Measurements from ENCODE around the gene TLK1.

The TLK1 gene

DNA sequence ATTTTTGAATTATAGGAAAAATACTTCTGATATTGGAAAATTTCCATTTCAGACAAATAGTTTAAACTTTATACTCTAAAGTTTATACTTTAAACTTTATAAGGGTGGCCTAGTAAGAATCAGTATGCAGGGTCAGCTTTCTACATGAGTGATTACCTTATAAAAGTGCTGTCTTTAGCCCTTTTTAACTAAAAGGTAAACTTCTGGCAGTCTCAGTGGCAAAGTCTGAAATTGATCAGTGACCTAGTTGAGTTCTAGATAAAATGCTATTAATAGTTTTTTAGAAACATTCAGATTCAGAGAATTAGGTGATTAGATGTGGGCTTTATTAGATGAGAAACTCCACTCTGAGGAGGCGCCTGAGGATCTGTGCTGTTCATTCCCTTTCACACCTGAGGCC, 216.1 kb downstream of the TLK1 start:
- TF ChIP-seq, protein P1, sequence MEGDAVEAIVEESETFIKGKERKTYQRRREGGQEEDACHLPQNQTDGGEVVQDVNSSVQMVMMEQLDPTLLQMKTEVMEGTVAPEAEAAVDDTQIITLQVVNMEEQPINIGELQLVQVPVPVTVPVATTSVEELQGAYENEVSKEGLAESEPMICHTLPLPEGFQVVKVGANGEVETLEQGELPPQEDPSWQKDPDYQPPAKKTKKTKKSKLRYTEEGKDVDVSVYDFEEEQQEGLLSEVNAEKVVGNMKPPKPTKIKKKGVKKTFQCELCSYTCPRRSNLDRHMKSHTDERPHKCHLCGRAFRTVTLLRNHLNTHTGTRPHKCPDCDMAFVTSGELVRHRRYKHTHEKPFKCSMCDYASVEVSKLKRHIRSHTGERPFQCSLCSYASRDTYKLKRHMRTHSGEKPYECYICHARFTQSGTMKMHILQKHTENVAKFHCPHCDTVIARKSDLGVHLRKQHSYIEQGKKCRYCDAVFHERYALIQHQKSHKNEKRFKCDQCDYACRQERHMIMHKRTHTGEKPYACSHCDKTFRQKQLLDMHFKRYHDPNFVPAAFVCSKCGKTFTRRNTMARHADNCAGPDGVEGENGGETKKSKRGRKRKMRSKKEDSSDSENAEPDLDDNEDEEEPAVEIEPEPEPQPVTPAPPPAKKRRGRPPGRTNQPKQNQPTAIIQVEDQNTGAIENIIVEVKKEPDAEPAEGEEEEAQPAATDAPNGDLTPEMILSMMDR (IDR thresholded peaks at IDR 0.05; ENCODE audit: borderline replicate concordance, control extremely low read depth, extremely low read depth, insufficient read depth, missing control alignments): no peak
- in situ Hi-C loops (cut with MboI; ENCODE audit: low sequenced_read_pairs, unreplicated experiment): loop anchor here (25.0 kb wide), 1 partner anchor 1168 kb away; the partner anchor contains the start of gene DLX2

GRCh38 chr2:170943596-170943995, 217.1 kb downstream of the TLK1 start:
- no peak for DNase-seq (ENCODE audit: low spot score)
- in situ Hi-C loops (cut with MboI; ENCODE audit: low sequenced_read_pairs, unreplicated experiment): loop anchor here (25.0 kb wide), 1 partner anchor 1169 kb away; the partner anchor contains the start of gene DLX2
- TF ChIP-seq, protein P1 (IDR thresholded peaks at IDR 0.05; ENCODE audit: borderline replicate concordance, control extremely low read depth, extremely low read depth, insufficient read depth, missing control alignments): no peak

More for the DNA sequence above, 216.1 kb downstream of the TLK1 start:
- DNase-seq (ENCODE audit: low spot score): no peak

DNA sequence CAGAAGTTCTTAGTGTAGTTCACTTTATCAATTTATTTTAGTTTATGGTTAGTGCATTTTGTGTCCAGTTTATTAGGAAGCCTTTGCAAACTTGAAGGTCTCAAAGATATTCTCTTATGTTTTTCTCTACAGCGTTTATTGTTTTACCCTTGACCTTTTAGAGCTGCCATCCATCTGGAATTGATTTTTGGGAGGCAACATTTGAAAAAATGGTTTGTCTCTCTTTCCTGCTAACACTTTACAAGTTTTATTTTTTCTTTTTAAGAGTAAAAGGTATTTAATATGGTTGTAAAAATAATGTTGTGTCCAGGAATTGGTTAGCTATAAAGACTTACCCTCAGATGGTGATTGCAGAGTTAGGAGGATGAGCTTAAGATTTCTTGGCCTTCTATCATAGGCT, 217.7 kb downstream of the TLK1 start:
- in situ Hi-C loops (cut with MboI; ENCODE audit: low sequenced_read_pairs, unreplicated experiment): loop anchor here (25.0 kb wide), 1 partner anchor 1169 kb away; the partner anchor contains the start of gene DLX2
- DNase-seq (ENCODE audit: low spot score): no peak
- TF ChIP-seq, protein P1 (IDR thresholded peaks at IDR 0.05; ENCODE audit: borderline replicate concordance, control extremely low read depth, extremely low read depth, insufficient read depth, missing control alignments): no peak

GRCh38 chr2:170942615-170943014, 218.1 kb downstream of the TLK1 start:
- in situ Hi-C loops (cut with MboI; ENCODE audit: low sequenced_read_pairs, unreplicated experiment): loop anchor here (25.0 kb wide), 1 partner anchor 1170 kb away; the partner anchor contains the start of gene DLX2
- DNase-seq (ENCODE audit: low spot score): no peak
- TF ChIP-seq, protein P1 (IDR thresholded peaks at IDR 0.05; ENCODE audit: borderline replicate concordance, control extremely low read depth, extremely low read depth, insufficient read depth, missing control alignments): no peak

All from GM13976 (cell line).